ENCODE results near the gene CFAP74.

- no peak for TF ChIP-seq EP300 (conservative IDR thresholded peaks at IDR 0.05; ENCODE audit: poor library complexity, severe bottlenecking)
- TF ChIP-seq POLR2AphosphoS5 (IDR thresholded peaks at IDR 0.05), result no peak
- no peak for TF ChIP-seq EZH2 (IDR thresholded peaks at IDR 0.05; ENCODE audit: borderline replicate concordance, insufficient read depth, low read length, poor library complexity, severe bottlenecking)
- no peak for TF ChIP-seq SMC3 (conservative IDR thresholded peaks at IDR 0.05; ENCODE audit: poor library complexity)
- no peak for TF ChIP-seq TAF1 (IDR thresholded peaks at IDR 0.05; ENCODE audit: low read depth)
- TF ChIP-seq CTCF (IDR thresholded peaks at IDR 0.05; ENCODE audit: poor library complexity, severe bottlenecking), result no peak
- TF ChIP-seq RAD21 (conservative IDR thresholded peaks at IDR 0.05), result no peak
- no peak for TF ChIP-seq REST (IDR thresholded peaks at IDR 0.05; ENCODE audit: borderline replicate concordance)
- TF ChIP-seq MXI1 (conservative IDR thresholded peaks at IDR 0.05; ENCODE audit: poor library complexity, severe bottlenecking), result no peak
These were observed 66.5 kb downstream of the CFAP74 start for GRCh38 chr1:1937061-1937460.

Measured in neural cell (in vitro differentiated cells).